Nucleus accumbens (tissue), 56 donors: ENCODE measurements around the gene SLC25A5.
"Not testable (repeated sequence)": the region's sequence is repeated elsewhere in the genome, so short reads cannot be mapped to it uniquely, and the experiment has no call there.

Source experiments
- DNase-seq, 56 donors: peaks; one replicate each; lab custom pipeline; 2025; lab: John Stamatoyannopoulos, UW

The SLC25A5 gene

DNA sequence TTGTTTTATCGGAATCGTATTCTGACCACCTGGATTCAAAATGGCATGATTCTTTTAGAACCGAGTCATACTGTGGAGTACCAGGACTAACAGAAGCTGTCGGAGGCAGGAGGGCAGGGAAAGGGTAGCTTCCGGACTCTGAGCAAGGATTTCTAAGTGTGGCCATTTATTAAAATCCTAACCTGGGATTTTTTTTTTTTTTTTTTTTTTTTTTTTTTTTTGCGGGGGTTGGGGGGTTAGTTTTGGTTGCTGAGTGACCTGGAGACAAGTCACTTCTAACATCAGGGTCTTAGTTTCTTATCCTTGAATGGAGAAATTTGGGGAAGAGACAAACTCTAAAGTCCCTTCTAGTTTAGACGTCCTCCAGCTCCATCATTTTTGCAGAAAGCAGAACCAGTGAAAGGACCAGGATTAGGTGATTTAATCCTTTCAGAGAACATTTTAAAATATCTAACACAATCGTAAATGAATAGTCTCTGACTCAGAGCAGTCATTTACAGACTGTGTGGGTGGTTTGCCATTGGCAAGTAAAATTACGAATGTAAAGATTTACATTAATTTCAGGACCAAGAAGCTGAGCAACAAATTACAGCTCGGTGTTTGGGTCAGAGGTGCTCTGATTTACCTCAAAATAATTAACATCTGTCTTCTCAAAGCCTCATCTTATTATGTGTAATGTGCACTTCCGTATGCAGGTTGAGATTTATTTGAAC is 7.3 kb downstream of the SLC25A5 start:
- no peak for DNase-seq

DNA sequence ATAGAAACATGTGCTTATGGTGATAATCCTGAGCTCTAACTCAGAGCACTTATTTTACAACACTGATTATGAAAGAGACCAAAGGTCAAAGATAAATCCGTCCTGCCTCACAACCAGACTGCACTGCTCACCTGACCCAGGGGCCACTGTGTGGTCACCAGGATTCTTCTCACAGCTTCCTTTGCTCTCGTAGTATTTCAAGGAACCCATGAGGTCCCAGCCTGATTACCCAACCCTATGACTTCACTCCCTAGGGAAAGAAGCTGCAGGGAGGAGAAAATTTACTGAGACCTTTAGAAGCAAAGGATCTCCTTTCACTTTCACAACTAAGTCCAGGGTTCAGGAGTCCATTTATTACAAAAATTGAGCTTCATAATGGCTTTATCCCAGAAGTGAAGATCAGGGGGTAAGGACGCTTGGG is 9.6 kb downstream of the SLC25A5 start:
- DNase-seq, result no peak

DNA sequence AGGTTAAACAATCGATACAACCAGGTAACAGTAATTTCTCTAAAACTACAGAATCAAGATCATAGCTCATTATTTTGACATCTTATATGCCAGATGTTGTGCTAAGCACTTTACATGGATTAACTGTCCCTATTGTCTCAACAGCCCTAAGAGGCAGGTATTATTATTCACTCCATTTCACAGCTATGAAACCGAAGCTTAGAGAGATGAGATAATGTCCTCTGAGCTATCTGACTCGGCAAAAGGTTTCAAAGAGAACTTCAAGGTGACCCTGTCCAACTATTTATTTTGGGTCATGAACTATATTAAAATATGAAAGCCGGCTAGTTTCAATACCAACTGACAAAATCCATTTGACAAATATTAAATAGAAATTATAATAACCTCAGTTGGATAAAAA is 10.3 kb downstream of the SLC25A5 start:
- no peak for DNase-seq

GRCh38 chrX:119479845-119480244 is 11.6 kb downstream of the SLC25A5 start:
- DNase-seq, result no peak

DNA sequence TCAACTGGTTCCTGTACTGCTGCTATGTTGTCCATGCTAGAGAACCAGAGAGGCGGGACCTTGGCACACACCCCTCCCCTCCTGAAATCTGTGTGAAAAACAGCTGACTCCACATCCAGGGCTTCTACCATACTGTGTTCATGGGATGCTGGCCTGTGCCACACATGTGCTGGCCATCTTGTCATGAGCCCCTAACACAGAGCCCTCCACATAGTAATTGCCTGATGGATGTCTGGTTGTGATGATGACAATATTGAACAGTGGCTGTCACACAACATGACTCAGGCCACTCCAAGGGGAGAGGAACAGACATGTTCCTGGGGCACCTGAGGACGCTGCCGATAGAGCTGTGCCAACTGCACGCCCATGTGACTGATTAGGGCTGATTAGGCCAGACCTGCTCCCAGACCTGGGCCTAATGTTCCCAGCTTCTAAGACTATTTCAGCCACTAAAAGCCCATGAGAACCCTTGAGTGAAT is 13.1 kb downstream of the SLC25A5 start:
- DNase-seq, result no peak

GRCh38 chrX:119482041-119482440 is 13.8 kb downstream of the SLC25A5 start:
- DNase-seq, result no peak

- DNase-seq, result peak in 40 of 56 donors; percentile 1 to 66 (median 16)
Measured at GRCh38 chrX:119482481-119483480, 14.5 kb downstream of the SLC25A5 start.

- no peak for DNase-seq
Measured at GRCh38 chrX:119486745-119487144, 18.5 kb downstream of the SLC25A5 start.

DNA sequence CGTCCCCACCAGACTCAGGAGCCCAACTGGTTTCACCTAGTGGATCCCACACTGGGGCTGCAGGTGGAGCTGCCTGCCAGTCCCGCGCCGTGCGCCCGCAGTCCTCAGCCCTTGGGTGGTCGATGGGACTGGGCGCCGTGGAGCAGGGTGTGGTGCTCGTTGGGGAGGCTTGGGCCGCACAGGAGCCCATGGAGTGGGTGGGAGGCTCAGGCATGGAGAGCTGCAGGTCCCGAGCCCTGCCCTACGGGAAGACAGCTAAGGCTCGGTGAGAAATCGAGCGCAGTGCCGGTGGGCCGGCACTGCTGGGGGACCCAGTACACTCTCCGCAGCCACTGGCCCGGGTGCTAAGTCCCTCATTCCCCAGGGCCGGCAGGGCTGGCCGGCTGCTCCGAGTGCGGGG is 19.5 kb downstream of the SLC25A5 start:
- not testable (repeated sequence) for DNase-seq

DNA sequence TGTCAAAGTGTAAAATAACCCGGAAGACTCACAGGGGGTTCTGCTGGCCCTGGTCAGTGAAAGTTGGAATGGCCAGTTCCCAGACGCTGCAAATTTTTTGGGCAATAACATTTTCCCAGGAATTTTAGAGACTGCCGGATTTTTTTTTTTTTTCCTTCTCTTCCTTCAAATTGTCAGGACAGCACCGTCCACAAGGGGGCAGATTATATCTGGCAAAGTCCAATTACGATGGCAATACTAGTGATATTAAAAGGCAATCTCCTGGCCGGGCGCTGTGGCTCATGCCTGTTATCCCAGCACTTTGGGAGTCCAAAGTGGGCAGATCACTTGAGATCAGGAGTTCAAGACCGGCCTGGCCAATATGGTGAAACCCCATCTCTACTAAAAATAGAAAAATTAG is 20.5 kb downstream of the SLC25A5 start:
- peak in 19 of 56 donors; percentile 1 to 65 (median 10) for DNase-seq

- DNase-seq, result no peak
Measured at GRCh38 chrX:119489212-119490074, 21.2 kb downstream of the SLC25A5 start.

- DNase-seq, result no peak
Measured at GRCh38 chrX:119492463-119492862, 24.2 kb downstream of the SLC25A5 start.

DNA sequence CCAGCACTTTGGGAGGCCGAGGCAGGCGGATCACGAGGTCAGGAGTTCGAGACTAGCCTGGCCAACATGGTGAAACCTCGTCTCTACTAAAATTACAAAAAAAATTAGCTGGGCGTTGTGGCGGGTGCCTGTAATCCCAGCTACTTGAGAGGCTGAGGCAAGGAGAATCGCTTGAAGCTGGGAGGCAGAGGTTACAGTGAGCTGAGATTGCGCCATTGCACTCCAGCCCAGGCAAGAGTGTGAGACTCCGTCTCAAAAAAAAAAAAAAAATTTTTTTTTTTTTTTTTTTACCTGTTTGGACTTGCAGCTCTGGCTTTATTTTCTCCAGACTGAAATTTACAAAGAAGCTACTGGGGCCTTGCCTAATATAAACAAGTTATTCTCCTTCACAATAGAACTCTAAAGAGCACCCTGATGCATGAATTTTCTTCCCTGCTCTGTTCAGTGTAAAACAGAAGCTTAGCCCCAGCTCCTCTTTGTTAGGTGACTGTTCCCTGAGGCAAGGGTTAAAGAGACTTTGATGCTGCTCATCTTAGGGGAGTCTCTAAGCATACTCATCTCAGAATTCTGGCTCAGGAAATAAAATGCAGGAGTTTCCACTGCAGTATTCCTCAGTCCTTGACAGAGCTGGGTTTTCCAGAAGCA is 25.7 kb downstream of the SLC25A5 start:
- DNase-seq, result not testable (repeated sequence)

GRCh38 chrX:119495734-119496726 is 27.8 kb downstream of the SLC25A5 start:
- no peak for DNase-seq

GRCh38 chrX:119497185-119497584 is 28.9 kb downstream of the SLC25A5 start:
- DNase-seq, result no peak

- no peak for DNase-seq
Measured at GRCh38 chrX:119500061-119500800, 32.0 kb downstream of the SLC25A5 start.

DNA sequence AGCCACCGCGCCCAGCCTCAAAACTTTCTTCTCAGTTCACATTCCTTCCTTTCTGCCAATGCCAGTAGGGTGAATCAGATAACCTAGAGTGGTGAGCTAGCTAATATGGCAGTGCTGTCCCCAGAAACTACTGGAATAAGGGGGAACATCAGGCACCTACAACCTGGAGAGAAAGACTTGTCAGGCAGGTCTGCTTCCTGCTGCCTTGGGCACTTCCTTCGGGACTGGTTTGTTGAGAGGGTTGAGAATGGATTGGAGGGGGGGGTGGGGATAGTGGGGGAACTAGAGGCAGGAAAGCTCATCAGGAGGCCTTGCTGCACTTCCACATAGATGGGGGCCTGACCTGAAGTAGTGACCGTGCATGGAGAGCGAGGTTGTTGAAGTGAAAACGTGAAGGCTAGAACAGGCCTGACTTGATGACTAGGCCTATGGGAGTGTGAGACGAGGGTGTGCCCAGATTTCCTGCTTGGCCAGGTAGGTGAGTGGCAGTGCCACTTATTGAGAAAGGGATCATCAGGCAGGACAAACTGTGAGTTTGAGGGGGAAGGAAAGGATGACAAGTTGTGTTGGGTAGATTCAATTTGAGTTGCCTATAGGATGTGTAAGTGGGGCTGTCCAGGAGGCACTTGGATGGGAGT is 33.4 kb downstream of the SLC25A5 start:
- DNase-seq, result no peak
